ENCODE data around the gene MOV10L1.

Gene MOV10L1

GRCh38 chr22:50169181-50169759 lies 79.5 kb downstream of the MOV10L1 start:
- no peaks in the 10 kb centered on the region for H3K9me3 ChIP-seq (ENCODE audit: severe bottlenecking)
- no peak for TF ChIP-seq CTCF (IDR thresholded peaks at IDR 0.05; ENCODE audit: poor library complexity, severe bottlenecking)
- H3K27me3 ChIP-seq (ENCODE audit: insufficient read depth, poor library complexity, severe bottlenecking), result peaks cover 7% of the 10 kb centered on the region
- no peak for DNase-seq (ENCODE audit: low spot score)
- H3K4me3 ChIP-seq (ENCODE audit: severe bottlenecking), result peak overlapping the region; percentile 48
- H3K36me3 ChIP-seq (ENCODE audit: low read depth), result no peaks in the 10 kb centered on the region
- no peaks in the 10 kb centered on the region for H3K4me1 ChIP-seq (ENCODE audit: insufficient read depth, poor library complexity, severe bottlenecking)
- no peak overlapping the region for H3K27ac ChIP-seq (ENCODE audit: poor library complexity, severe bottlenecking)
- no peak for ATAC-seq (ENCODE audit: low read depth)

GRCh38 chr22:50169774-50170341 lies 80.1 kb downstream of the MOV10L1 start:
- peak overlapping the region; percentile 48 for H3K4me3 ChIP-seq (ENCODE audit: severe bottlenecking)

GRCh38 chr22:50170453-50171318 lies 80.9 kb downstream of the MOV10L1 start, which contains the start of gene PANX2:
PANX2 (plus strand) TSS chr22:50170731; CDS start chr22:50170731, 0 bp downstream.
- ATAC-seq (ENCODE audit: low read depth) (no peak), DNase-seq (ENCODE audit: low spot score) (no peak)
- peaks cover 7% of the 10 kb centered on the region for H3K27me3 ChIP-seq (ENCODE audit: insufficient read depth, poor library complexity, severe bottlenecking)
- peak within 1 kb of the TSS; percentile 48 for H3K4me3 ChIP-seq (ENCODE audit: severe bottlenecking)
- no peaks in the 10 kb centered on the region for H3K36me3 ChIP-seq (ENCODE audit: low read depth)
- TF ChIP-seq CTCF (IDR thresholded peaks at IDR 0.05; ENCODE audit: poor library complexity, severe bottlenecking), result no peak
- H3K9me3 ChIP-seq (ENCODE audit: severe bottlenecking), result no peaks in the 10 kb centered on the region
- H3K27ac ChIP-seq (ENCODE audit: poor library complexity, severe bottlenecking), result no peak within 1 kb of the TSS
- no peaks in the 10 kb centered on the region for H3K4me1 ChIP-seq (ENCODE audit: insufficient read depth, poor library complexity, severe bottlenecking)

More at GRCh38 chr22:50169774-50170341, 80.1 kb downstream of the MOV10L1 start:
- no peak for DNase-seq (ENCODE audit: low spot score)
- Histone ChIP-seq H3K4me1 (ENCODE audit: insufficient read depth, poor library complexity, severe bottlenecking) (no peaks in the 10 kb centered on the region), H3K9me3 (ENCODE audit: severe bottlenecking) (no peaks in the 10 kb centered on the region), H3K27ac (ENCODE audit: poor library complexity, severe bottlenecking) (no peak overlapping the region), H3K36me3 (ENCODE audit: low read depth) (no peaks in the 10 kb centered on the region), H3K27me3 (ENCODE audit: insufficient read depth, poor library complexity, severe bottlenecking) (peaks cover 7% of the 10 kb centered on the region)
- no peak for TF ChIP-seq CTCF (IDR thresholded peaks at IDR 0.05; ENCODE audit: poor library complexity, severe bottlenecking)
- ATAC-seq (ENCODE audit: low read depth), result no peak

- H3K36me3 ChIP-seq (ENCODE audit: low read depth), result no peaks in the 10 kb centered on the region
- H3K4me1 ChIP-seq (ENCODE audit: insufficient read depth, poor library complexity, severe bottlenecking), result no peaks in the 10 kb centered on the region
- peaks cover 7% of the 10 kb centered on the region for H3K27me3 ChIP-seq (ENCODE audit: insufficient read depth, poor library complexity, severe bottlenecking)
- no peaks in the 10 kb centered on the region for H3K9me3 ChIP-seq (ENCODE audit: severe bottlenecking)
- no peak overlapping the region for H3K4me3 ChIP-seq (ENCODE audit: severe bottlenecking)
- TF ChIP-seq CTCF (IDR thresholded peaks at IDR 0.05; ENCODE audit: poor library complexity, severe bottlenecking), result no peak
- DNase-seq (ENCODE audit: low spot score) (no peak), ATAC-seq (ENCODE audit: low read depth) (0 out of 3 replicates have a peak, but pooled peaks have one; percentile 6)
- no peak overlapping the region for H3K27ac ChIP-seq (ENCODE audit: poor library complexity, severe bottlenecking)
These were observed 81.6 kb downstream of the MOV10L1 start for GRCh38 chr22:50171319-50171964.

Measured in RWPE2 (cell line).